ENCODE measurements around the gene CPEB3.
"Not testable (repeated sequence)": the region's sequence is repeated elsewhere in the genome, so short reads cannot be mapped to it uniquely, and the experiment has no call there.

The CPEB3 gene

DNA sequence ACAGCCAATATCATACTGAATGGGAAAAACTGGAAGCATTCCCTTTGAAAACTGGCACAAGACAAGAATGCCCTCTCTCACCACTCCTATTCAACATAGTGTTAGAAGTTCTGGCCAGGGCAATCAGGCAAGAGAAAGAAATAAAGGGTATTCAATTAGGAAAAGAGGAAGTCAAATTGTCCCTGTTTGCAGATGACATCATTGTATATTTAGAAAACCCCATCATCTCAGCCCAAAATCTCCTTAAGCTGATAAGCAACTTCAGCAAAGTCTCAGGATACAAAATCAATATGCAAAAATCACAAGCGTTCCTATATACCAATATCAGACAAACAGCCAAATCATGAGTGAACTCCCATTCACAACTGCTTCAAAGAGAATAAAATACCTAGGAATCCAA is 156.8 kb downstream of the CPEB3 start:
- DNase-seq: not testable (repeated sequence)

DNA sequence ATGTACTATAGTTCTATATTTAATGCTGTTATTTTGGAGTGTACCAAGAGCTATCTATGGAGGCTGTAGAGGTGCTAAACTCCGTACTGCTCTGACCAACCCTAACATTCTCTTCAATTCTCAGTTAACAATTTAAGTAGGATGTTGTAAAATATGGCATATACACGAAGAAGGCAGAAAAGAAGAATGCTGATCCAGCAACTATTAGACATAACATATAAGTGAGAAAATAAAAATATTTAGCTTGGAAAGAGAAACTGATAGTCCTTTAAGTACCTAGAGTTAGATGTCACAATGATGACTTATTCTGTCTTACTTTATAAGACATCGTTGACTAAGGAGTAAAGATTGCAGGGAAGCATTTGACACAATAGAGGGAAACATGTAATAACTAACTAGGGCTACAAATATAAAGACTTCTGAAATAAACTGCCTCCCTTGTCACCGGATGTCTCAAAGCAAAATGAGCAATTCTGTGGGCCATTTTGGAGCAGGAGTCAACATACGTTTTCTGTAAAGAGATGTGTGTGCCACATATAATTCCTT is 159.5 kb downstream of the CPEB3 start:
- DNase-seq: no peak

DNA sequence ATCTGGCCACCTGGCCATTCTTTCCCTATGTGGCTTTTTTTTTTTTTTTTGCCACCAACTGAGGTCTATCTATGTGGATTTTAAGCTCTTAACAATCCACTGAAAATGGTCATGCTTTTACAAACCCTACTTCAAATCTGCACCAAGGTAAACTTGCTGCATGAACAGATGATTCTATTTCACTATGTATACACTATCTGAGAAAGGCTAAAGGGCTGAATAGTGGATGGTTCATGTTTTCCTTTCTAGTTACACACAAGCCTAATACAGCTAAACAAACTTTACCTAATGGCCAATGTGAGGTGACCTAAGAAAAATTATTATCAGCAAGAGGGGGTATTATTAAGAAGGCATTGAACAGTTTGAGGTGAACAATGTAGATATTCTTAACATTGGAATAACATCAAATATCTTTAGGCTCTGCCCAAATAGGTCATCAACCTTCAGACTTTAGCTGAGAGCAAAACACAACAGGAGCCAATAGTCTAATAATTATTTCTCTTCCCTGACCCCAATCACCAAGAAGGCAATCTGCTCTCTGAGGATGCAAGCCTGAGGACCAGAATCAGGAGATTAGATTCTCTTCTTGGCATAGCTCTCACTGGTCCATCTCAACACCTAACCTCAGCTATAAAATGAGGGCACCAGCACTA is 160.1 kb downstream of the CPEB3 start:
- no peak for DNase-seq

DNA sequence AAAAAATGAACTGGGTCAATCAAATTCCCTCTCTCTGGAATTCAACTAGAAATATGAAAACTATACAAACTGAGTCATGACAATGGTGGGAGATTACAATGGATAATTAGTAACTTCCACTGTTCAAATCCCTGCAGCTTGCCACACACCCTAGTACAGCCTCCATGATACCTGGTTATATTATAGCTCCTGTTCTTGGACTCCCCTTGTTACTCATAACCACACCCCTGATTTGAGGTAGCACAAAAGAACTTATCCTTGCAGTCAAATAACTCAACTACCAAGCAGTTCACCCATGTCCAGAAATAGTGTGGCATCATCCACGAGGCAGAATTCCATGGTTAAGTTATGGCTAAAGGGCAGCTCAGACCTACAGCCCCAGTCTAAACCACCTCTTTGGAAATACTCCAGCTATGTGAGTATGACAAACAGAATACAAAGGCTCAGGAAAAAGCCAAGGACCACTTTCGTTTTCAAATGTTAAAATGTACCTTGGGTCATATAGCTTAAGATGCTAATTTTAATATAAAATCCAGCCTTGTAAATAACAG is 164.7 kb downstream of the CPEB3 start:
- DNase-seq: no peak

DNA sequence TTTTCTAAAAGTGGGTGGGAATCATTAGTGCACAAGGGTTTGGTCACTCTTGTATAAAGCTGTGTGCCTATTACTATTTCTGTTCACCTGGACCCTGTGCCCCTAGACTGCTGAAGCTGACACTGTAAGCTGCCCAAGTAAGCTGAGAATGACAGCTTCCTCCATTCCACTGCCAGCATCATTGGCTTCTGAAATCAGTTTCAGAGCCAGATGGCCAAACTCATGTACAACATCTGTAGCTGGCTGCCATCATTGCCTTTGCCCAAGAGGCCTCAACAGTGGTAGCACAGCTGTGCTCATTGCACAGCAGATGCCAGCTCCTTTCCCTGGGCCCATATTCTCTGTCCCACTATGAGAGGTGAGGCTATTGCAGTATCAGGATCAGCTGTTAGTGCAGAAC is 165.7 kb downstream of the CPEB3 start:
- no peak for DNase-seq

DNA sequence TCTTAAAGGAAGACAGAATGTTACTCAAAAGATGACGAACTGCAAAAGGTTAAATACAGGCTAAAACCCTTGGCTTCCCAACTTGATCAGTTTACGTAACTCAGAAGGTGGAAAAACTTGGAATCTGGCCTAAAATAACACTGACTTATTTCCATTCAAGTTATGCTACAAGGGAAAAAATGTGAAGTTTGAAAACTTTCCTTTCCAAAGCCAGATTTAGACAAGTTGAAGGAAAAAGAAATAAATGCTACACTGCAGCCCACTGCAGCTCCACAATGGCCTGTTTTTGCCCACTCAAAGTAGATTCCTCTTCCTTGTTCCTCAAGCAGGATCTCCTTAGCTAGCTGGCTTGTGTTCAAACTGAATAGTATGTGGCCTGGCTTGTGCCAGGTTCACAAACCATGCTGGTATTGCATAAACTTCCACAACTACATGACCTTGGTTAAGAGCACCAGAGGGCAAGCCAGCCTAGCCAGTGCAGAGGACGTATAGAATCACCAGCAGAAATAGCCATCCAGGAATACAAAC is 166.2 kb downstream of the CPEB3 start:
- peak; percentile 78 for DNase-seq

DNA sequence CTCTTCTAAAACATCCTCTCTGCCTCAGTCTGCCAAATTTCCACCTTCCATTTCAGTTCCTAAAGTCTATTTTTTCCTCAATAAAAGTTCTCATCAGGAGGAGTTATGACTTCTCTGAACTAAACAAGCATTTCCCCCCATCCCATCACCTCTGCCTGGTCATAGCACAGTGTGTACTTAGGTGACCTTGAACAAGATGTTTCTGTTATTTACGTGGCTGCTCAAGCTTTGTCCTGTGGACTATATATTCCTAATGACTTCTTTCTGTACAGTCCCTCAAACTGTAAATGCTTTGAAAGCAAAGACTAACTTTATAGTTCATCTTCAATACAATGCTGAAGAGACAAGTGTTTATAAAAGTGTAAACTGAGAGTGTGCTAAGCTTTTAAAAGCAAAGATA is 166.9 kb downstream of the CPEB3 start:
- no peak for DNase-seq

DNA sequence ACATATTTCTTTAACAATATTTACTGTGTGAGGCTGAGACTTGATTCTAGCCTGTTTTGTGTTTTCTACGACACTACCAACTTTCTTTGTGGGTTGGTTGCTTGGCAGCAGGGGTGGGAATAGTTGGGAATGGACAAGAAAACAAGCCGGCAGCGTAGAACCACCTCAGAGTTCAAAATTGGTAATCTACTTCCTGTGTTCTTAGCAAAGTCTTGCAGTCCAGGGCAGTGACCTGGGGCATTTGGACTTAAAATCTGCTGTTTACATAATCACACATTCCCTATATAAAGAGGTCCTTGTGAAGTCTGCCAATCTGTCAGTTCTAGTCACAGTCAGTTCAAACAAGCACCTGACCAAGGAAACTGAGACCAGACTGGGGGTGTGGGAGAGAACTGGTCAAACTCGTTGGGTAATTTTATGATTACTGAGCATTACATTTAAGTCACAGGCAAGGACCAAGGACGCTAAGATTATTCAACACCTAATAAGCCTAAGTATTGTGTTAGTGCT is 167.9 kb downstream of the CPEB3 start:
- no peak for DNase-seq

DNA sequence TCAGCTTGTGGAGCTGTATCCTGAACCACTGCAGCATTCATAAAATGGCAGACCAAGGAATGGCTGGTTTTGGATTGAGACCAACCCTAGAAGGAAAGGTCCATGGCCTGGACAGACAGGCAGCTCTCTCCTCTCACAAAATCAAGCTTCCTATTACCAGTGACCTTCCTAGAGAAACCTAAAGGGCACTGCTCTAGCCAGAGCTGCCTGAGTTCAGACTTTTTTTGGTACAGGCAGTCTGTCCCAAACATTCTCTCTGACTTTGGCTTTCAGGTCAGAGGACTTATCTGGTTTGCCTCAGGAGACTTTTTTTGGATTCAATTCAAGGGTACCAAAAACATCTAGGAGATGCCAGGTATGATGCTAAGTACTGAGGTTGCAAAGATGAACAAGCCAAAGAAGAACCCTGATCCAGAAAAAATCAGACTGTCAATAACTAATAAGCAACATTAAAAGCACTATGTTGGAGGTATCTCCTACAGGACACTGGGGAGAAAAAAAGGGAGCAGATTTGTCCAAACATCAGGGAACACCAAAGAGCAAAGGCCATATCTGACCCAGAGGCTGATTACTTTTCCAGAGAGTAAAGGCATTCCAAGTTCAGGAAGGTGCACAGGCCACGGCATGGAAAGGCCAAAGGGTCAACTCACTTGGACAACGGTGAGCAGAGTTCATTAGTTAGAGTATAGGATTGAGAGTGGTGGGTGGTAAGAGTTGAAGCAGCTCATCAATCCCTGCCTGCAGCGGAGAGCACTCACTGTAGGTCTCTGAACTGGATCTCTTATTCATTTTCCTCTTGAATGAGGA is 169.0 kb downstream of the CPEB3 start:
- no peak for DNase-seq

DNA sequence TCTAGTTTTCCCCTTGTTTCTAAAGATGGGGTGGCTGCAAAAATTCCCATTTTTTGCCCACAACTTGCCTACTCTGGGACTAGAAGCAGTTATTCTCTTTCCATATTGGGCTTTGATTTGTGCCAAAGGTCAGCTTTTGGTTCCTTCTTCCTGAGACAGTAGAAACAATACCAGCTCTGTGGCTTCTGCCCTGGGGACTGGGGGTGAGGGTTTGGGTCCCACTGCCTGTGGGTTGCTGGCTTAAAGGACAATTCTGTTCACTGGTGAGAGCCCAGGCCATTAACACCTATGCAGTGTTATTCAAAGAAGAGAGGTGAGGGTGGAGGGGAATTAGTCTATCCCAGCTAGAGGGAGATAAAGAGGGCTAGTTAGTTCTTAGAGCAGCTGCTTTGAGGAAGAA is 171.5 kb downstream of the CPEB3 start:
- DNase-seq: no peak

DNA sequence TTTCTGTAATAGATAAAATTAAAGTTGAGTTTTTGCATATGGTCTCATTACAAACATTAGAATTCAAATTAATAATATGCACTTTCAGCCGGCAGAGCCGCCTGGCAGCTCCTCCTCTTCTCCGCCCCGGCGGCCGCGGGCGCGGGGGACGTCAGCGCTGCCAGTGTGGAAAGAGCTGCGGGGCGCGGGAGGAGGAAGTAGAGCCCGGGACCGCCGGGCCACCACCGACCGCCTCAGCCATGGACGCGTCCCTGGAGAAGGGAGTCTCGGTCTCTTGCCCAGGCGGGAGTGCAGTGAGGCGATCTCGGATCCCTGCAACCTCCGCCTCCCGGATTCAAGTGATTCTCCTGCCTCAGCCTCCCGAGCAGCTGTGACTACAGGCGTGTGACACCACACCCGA is 176.0 kb downstream of the CPEB3 start:
- not testable (repeated sequence) for DNase-seq

DNA sequence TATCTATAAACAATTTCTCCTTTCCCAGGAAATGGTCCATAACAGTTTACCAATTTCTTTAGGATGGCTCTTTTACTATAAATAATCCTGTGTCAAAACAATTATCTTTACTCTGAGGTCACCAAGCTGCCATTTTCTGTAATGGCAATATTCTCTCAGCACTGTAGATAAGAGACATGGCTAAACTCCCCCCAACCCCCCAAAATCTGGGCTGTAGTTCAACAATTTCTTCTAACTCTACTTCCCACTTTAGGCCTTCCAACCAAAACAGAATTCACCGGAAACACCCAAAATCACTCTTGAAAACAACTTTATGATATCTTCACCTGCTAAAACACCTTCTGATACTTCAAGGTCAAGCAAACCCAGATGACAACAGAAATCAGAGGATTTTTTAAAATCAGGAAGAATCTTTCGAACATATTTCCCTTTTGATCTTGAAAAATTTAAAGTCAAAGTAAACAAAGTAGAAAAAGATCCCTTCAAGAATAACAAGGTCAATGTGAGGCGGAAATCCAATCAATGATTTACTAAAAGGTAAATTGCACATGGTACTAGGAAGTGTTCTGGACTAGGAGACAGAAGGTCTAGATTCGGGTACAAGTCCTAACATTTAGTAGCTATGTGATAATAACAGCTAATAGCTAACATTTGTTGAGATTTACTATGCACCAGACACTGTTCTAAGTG is 176.8 kb downstream of the CPEB3 start:
- DNase-seq: no peak

DNA sequence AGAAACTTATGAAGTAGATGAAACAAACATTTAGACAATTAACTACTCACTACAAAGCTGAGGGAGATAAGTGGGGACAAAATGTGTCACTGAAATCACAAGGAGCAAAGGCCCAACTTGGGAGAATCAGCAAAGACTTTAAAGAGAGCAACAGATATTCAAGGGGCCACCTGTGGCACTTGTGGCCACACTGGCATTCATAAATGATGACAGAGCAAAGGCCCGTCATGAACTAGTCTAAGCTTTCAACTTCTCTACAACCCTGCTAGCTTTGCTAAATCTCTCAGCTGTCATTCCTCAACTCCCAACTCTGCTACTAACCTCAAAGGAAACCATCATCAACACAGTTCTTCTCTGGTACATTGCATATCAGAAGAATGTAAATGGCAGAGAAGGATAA is 178.4 kb downstream of the CPEB3 start:
- no peak for DNase-seq

DNA sequence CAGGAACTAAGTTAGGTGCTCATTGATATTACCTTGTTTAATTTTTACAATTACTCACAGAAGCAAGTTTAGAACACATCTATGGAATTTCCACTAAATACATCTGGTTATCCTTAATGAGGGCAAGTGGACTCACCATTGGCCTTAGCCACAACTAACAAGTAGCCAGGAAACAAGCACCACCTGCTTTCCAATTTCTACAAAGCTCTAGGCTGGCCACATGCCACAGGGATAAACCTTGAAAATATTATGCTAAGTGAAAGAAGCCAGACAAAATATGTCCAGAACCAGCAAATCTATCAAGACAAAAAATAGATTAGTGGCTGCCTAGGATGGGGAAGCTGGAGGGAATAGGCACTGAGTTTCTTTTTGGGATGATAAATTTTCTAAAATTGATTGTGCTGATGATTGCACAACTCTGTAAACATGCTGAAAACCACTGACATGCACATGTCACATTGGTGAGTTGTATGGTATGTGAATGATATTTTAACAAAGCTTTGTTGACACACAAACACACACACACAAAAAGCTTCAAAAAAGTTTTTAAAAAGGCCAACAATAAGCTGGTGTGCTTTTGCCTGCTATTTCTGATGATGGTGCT is 179.4 kb downstream of the CPEB3 start:
- no peak for DNase-seq

DNA sequence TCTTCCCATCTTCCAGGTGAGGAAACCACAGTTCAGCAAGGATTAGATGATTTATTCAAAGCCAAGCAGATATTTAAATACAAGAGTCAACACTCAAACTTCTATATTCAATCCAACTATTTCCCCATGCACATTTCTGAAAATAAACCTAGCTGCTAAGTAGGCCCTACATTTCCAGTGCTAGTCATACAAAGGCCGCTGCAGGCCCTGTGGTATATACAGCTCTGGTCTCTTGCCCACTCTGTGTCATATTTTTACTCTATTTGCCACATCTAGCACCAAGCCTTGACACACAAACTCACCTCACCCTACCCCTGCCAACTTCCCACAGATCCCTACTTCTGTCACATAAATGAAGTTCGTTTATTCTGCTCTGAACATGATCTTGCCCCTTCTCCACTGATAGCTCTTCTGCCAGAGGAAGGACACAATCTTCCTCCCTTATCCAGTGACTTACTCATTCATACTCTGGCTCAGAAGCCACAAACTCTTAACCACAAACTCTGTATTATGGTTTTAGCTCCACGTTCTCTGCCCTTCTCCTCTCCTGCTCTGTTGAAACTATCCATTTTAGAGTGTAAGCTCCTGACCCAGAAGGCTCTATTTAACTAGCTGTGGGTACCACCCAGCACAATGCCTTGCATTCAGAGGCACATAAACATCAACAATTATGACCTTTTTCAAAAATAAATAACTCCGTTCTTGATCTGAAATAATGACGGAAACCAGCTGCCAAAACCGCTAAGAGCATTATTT is 180.7 kb downstream of the CPEB3 start:
- DNase-seq: peak; percentile 51

DNA sequence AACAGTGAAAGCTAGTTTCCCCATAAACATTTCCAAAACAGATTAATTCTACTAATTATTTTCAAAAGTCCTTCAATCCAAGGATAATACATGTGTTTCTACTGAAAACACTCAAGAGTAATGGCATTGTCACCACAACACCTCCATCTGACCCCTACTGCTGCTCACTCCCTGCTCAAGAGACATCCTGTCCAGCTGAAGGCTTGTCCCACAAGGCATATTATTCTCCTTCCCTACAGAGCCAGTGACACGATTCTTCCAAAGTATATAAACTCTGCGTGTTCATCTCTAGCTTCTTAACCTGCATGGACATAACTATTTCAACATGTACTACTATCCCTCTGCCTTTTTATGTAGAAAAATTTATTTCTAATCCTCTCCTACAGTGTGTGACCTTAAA is 182.1 kb downstream of the CPEB3 start:
- DNase-seq: no peak

DNA sequence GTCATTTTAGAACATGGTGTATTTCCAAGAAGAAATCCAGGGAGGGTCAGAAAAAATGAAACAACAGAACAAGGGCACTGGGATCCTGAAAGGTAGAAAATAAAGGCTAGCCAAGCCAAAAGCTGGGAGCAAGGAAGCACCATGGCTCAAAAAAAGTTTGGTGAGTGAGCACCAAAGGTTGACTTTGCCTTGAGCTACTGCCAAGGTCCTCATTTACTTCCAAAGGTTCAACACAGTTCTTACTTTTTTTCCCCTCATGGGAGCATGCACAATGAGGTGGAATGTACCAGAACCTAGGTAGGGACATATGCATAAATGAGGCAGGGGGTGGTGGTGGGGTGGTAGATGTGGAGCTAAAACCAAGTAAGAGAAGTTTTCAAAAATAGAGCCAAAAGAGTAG is 182.8 kb downstream of the CPEB3 start:
- no peak for DNase-seq

DNA sequence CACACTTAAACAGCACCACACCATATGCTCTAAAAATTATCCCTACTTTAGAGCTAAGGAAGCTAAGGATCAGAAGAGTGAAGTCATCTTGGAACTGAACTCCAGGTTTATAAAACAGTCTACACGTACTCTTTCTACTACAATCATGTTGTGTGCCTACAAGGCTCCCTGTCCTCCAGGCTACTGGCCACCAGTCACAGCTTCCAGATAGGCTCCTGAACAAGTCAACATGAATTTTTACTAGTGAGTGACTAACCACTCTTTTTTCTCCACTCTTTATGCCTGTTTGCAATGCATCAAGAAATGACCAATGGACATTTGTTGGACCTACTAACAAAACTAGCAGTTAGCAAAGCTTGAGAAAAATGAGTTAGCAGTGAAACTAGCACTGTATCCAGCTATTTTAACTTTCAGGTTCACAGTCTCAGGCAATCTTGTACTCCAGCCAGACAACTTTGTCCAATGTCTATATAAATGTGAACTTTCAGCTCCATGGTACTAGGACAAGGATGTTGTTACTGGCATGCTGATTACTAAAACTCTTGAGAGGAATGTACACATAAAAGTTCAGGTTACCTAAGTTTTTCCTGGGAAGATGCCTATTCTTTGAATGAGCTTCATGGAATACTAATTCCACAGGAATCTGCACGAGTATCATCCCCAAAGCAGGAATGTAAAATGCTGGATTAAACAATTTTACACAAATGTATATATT is 187.3 kb downstream of the CPEB3 start:
- peak; percentile 26 for DNase-seq

DNA sequence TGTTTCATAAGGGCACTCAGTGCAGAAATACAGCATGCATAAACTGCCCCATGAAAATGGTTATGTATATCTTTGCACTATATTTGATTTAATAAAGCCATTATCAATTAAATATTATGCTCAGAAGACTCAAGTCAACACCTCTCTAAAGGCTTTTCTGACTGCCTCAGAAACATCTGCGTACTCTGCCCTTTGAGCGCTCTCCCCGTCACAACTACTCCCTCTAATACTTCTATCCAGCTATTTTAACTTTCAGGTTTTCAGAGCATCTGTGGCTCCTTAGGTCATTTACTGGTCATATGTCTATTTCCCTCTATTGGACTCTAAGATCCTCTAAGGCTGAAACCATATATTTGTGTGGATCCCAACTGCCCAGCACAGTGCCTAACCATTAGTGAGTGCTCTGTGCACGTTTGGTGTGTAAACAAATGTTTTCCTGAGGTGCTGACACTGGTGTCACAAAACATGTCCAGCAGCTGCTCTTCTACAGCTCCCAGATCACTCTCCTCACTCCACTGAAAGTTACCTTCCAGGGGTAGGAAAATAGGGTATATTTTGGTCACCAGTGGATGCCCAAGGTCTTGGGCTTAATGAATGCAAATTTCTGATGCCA is 188.2 kb downstream of the CPEB3 start:
- no peak for DNase-seq

DNA sequence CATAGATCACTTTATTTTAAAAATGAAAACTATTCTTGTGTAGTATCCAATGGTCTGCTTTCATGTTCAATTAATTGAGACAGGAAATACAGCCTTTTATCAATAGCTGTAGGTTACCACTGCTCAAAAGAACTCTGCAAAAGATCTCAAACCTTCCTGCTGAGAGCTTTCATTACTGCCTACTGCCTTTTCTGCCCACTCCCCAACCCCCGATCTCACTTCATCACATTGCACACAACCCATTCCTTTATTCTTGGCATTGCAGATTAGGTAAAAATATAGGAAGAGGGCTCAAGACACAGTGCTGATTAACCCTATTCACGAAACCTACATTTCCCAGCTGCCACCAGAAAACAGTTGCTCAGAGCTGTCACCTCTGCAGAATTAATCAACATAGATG is 195.9 kb downstream of the CPEB3 start:
- no peak for DNase-seq

DNA sequence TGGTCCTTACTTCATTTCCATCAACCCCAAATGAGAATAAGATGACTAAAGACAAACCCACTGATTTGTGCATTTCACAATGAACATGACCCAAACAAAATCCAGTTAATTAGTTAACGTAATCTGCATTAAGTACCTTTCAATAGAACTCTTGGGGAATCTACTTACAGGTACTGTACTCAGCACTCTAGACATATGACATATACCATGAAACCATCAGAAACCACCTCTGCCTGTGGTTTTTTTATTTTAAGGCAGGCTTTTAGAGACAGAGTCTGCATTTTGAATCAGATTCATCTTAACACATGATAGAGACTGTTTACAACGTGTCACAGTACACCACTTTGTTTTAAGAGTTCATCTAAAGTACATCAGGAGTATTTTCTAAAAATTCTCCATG is 198.9 kb downstream of the CPEB3 start:
- DNase-seq: no peak

Data from HCEC 1CT (cell line).